Breast epithelium (tissue), 4 donors: Measurements from ENCODE around the gene VLDLR. TPM values are rescaled to one million over a fixed set of nuclear protein-coding genes. Genes with fewer than 3 reads are reported as not detected.

Experiments used
- DNase-seq, 2 donors: peaks; one replicate each; pipeline ENCODE4 v3.0.0-alpha.2; 2019; ENCODE audit warnings: low spot score in 2 of 2
- H3K27ac ChIP-seq, 2 donors: fragments of 200-600 bp; sonication (generic) in 1 of 2; one replicate each; pipeline ENCODE4 v1.5.1; 2016 to 2019; ENCODE audit warnings: mild to moderate bottlenecking in 1 of 2
- H3K27me3 ChIP-seq, 2 donors: fragments of 200-600 bp; sonication (generic) in 1 of 2; one replicate each; pipeline versions ENCODE4 v1.5.1 to v1.6.0; 2017 to 2019; ENCODE audit warnings: control low read depth in 1 of 2, mild to moderate bottlenecking in 1 of 2
- H3K36me3 ChIP-seq: fragments of 200-600 bp; one replicate; pipeline ENCODE4 v1.5.1; 2019
- H3K4me1 ChIP-seq, 2 donors: fragments of 200-600 bp; sonication (generic); one replicate each; pipeline ENCODE4 v1.5.1; 2016 to 2019; ENCODE audit warnings: control low read depth in 1 of 2
- H3K4me3 ChIP-seq, 3 donors: fragments of 200-600 bp; sonication (generic); 1 replicate in 2 of 3; 2 replicates in 1 of 3; pipeline ENCODE4 v1.5.1; 2016 to 2019; ENCODE audit warnings: mild to moderate bottlenecking in 3 of 3, moderate library complexity in 2 of 3
- H3K9me3 ChIP-seq, 2 donors: fragments of 200-600 bp; sonication (generic) in 1 of 2; one replicate each; pipeline ENCODE4 v1.5.1; 2016 to 2019; ENCODE audit warnings: control low read depth in 1 of 2
- POLR2A ChIP-seq: fragments of 450-650 bp; IDR thresholded peaks from one replicate; pipeline ENCODE4 v1.6.1; 2016; ENCODE audit warnings: antibody characterized with exemption, mild to moderate bottlenecking, moderate library complexity
- POLR2AphosphoS5 ChIP-seq, 3 donors: sonication (generic); formaldehyde crosslinking; IDR thresholded peaks; one replicate each; pipeline ENCODE4 v1.6.1; 2017; ENCODE audit warnings: antibody characterized with exemption in 3 of 3
- intact Hi-C: fragments of 100-400 bp; cut with DNase I; formaldehyde crosslinking; loops from one replicate; pipeline ENCODE4 v1.15.1; 2023; ENCODE audit warnings: low total_unique reads
- total RNA-seq, 3 donors: library from RNA; depleted of rRNA; stranded (reverse); fragments of >200 nt; gene quantifications; one replicate each; pipeline ENCODE4 v1.1.0, GENCODE V29; 2016
- TF ChIP-seq, protein P1 (sequence below), 3 donors: fragments of 450-650 bp; IDR thresholded peaks; one replicate each; pipeline ENCODE4 v1.5.1; 2016 to 2017; ENCODE audit warnings: antibody characterized with exemption in 3 of 3, mild to moderate bottlenecking in 3 of 3, moderate library complexity in 3 of 3

The VLDLR gene
- total RNA-seq, 3 donors from 2014 or later = 6.7 to 11.7 (median 7.5) TPM

DNA sequence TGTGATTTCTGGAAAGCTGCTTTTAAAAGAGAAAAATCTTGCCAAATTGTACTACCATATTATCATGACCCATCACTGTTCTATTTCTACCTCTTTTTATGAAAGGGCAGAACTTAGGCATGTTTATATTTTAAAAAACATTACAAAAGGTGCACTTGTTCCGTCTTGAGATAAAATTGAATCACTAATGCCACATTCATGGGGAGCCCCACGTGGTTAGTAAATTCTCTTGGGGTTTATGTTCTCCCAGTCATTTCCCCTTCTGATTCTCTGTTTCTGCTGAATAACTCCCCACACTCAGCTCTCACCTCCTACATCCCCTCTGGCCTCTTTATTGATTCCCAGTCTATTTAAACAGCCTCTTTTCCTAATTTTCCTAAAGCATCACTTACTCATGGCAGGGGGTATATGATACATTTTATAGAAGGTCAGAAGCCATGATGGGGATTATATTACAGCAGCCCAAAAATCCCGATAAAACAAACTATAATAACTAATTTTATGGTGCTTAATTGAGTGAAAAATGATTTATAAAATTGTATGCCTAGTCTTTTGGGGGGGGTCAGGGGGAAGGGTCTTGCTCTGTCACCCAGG lies 19.7 kb upstream of the VLDLR start:
- no peak overlapping the region for H3K27ac ChIP-seq
- intact Hi-C loops = no loop called here
- TF ChIP-seq POLR2AphosphoS5 (IDR thresholded peaks at IDR 0.05) = no peak
- no peak for TF ChIP-seq POLR2A
- TF ChIP-seq, protein P1, sequence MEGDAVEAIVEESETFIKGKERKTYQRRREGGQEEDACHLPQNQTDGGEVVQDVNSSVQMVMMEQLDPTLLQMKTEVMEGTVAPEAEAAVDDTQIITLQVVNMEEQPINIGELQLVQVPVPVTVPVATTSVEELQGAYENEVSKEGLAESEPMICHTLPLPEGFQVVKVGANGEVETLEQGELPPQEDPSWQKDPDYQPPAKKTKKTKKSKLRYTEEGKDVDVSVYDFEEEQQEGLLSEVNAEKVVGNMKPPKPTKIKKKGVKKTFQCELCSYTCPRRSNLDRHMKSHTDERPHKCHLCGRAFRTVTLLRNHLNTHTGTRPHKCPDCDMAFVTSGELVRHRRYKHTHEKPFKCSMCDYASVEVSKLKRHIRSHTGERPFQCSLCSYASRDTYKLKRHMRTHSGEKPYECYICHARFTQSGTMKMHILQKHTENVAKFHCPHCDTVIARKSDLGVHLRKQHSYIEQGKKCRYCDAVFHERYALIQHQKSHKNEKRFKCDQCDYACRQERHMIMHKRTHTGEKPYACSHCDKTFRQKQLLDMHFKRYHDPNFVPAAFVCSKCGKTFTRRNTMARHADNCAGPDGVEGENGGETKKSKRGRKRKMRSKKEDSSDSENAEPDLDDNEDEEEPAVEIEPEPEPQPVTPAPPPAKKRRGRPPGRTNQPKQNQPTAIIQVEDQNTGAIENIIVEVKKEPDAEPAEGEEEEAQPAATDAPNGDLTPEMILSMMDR (IDR thresholded peaks at IDR 0.05) = no peak
- no peaks in the 10 kb centered on the region for H3K36me3 ChIP-seq
- H3K27me3 ChIP-seq = no peaks in the 10 kb centered on the region
- DNase-seq = no peak
- H3K9me3 ChIP-seq = no peaks in the 10 kb centered on the region
- no peaks in the 10 kb centered on the region for H3K4me1 ChIP-seq
- no peak overlapping the region for H3K4me3 ChIP-seq

DNA sequence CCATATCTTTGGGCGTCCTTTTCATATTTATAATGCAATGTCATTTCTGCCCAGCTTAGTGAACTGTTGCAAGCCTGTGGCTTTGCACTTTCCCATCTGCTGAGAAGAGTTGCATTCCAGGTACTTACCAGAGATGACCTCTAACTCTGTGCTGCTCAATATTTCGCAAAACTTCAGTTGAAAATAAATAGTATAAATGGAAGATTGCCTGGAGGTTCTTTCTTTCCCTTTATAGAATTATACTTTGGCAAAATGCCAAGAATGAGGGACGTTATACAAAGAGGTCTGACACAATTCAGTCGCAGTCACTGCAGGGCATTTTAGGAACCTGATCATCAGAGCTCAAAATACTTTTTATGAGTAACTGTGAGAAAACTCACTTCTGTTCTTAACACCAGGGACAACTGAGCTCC lies 18.9 kb upstream of the VLDLR start:
- Histone ChIP-seq H3K4me1 (no peaks in the 10 kb centered on the region), H3K36me3 (no peaks in the 10 kb centered on the region), H3K27ac (no peak overlapping the region), H3K4me3 (no peak overlapping the region), H3K27me3 (no peaks in the 10 kb centered on the region), H3K9me3 (no peaks in the 10 kb centered on the region)
- no peak for TF ChIP-seq POLR2AphosphoS5 (IDR thresholded peaks at IDR 0.05)
- TF ChIP-seq POLR2A = no peak
- TF ChIP-seq, protein P1 (IDR thresholded peaks at IDR 0.05) = no peak
- DNase-seq = no peak
- intact Hi-C loops = no loop called here

DNA sequence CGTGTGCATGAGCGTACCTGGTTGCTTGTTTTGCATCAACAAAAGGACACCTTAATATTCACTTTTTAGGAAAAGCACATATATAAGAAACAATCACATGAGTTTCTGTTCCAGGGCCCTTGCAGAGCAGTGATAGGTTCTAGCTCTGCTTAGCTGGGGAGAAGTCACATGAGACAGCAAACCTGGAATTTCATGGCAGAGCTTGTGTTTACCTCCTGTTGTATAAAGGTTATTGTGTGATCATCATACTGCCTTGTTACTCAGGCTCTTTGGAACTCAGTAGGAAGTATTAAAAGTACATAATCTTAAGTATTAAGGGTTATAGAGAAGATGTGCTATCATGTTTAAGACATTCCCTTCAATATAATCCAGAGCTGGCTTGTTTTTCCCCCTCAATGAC lies 18.0 kb upstream of the VLDLR start:
- intact Hi-C loops = no loop called here
- no peak for DNase-seq
- H3K27ac ChIP-seq = no peak overlapping the region
- H3K4me1 ChIP-seq = no peaks in the 10 kb centered on the region
- H3K27me3 ChIP-seq = no peaks in the 10 kb centered on the region
- no peak overlapping the region for H3K4me3 ChIP-seq
- H3K36me3 ChIP-seq = no peaks in the 10 kb centered on the region
- no peak for TF ChIP-seq POLR2AphosphoS5 (IDR thresholded peaks at IDR 0.05)
- TF ChIP-seq POLR2A = no peak
- TF ChIP-seq, protein P1 (IDR thresholded peaks at IDR 0.05) = no peak
- no peaks in the 10 kb centered on the region for H3K9me3 ChIP-seq

DNA sequence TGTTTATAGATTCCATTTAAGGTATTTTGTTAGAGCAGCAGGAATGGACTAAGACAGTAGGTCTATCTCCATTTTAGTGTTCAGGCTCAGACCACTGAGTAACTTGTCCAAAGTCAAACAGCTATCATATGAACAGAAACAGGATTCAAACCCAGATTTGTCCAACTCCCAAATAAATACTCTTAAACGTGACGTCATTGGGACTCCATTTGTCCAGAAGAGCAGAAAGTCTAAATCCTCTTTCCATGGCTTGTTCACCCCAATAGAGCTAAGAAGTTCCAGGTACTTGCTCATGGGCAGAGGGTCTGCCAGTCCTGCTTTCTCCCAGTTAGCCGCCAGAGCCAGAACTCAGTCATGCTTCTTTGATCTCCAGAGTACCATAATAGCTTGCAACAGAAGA lies 16.3 kb upstream of the VLDLR start:
- DNase-seq = no peak
- intact Hi-C loops = no loop called here
- no peak for TF ChIP-seq POLR2AphosphoS5 (IDR thresholded peaks at IDR 0.05)
- TF ChIP-seq, protein P1 (IDR thresholded peaks at IDR 0.05) = no peak
- no peak for TF ChIP-seq POLR2A
- Histone ChIP-seq H3K27me3 (no peaks in the 10 kb centered on the region), H3K4me3 (no peak overlapping the region), H3K27ac (no peak overlapping the region), H3K36me3 (no peaks in the 10 kb centered on the region), H3K4me1 (no peaks in the 10 kb centered on the region), H3K9me3 (no peaks in the 10 kb centered on the region)

DNA sequence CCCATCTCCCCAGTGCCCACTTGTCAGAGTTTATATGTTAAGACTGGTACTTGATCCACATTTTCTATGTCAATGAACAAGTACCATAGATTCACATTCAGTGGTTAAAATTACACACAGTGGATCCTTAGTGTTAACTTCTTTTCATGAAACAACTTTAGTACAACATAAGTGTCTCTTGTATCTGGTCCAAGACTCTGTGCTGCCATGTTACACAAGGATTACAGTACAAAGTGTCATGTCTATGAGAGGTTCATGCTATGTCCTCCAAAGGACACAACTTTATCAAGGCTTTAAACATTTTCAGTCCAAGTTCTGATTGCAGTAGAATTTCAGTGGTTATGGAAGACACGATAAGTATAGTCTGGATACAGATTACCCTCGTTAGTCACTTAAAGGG lies 13.3 kb upstream of the VLDLR start:
- Histone ChIP-seq H3K36me3 (no peaks in the 10 kb centered on the region), H3K9me3 (no peaks in the 10 kb centered on the region), H3K27ac (no peak overlapping the region), H3K4me3 (no peak overlapping the region), H3K4me1 (no peaks in the 10 kb centered on the region), H3K27me3 (no peaks in the 10 kb centered on the region)
- TF ChIP-seq POLR2AphosphoS5 (IDR thresholded peaks at IDR 0.05) (no peak), POLR2A (no peak)
- TF ChIP-seq, protein P1 (IDR thresholded peaks at IDR 0.05) = no peak
- no peak for DNase-seq
- intact Hi-C loops = no loop called here
